MCF 10A (cell line): Measurements from ENCODE around the gene GPRC5D. TPM values are rescaled to one million over a fixed set of nuclear protein-coding genes. Genes with fewer than 3 reads are reported as not detected.
A peak's percentile ranks its signal among the peaks of the same experiment; 100 is the strongest.

Experiments used
- BruUV-seq: library from RNA; stranded (reverse); fragments of 400-500 nt; replicated peaks from 2 replicates; lab custom pipeline; 2021; lab: Mats Ljungman, UMichigan
- CTCF ChIA-PET: fragments of 300-600 bp; sonication (Branson Sonifier 250); formaldehyde crosslinking; extraction: SDS; loops from one replicate; lab custom pipeline; 2021; ENCODE audit warnings: antibody characterized with exemption, inconsistent platforms; lab: Yijun Ruan, JAX
- POLR2A ChIA-PET: fragments of 300-600, 350-650 bp; sonication (Branson Sonifier 250); formaldehyde crosslinking; extraction: SDS; loops from one replicate; lab custom pipeline; 2020; ENCODE audit warnings: antibody characterized with exemption, inconsistent platforms; lab: Yijun Ruan, JAX
- DNase-seq: peaks from one replicate; pipeline ENCODE4 v3.0.0-alpha.2; 2018; ENCODE audit not compliant: unreplicated experiment
- H3K27ac Mint-ChIP-seq: one replicate; pipeline ENCODE4 v1.8.0; 2022; ENCODE audit warnings: mild to moderate bottlenecking, low read depth, mixed read lengths; ENCODE audit not compliant: unreplicated experiment
- H3K27me3 Mint-ChIP-seq: one replicate; pipeline ENCODE4 v1.8.0; 2022; ENCODE audit warnings: mixed read lengths; ENCODE audit not compliant: insufficient read depth, unreplicated experiment
- H3K36me3 Mint-ChIP-seq: one replicate; pipeline ENCODE4 v1.8.0; 2022; ENCODE audit warnings: mild to moderate bottlenecking, moderate library complexity, mixed read lengths; ENCODE audit not compliant: insufficient read depth, unreplicated experiment
- H3K4me1 Mint-ChIP-seq: one replicate; pipeline ENCODE4 v1.8.0; 2022; ENCODE audit warnings: mixed read lengths; ENCODE audit not compliant: insufficient read depth, unreplicated experiment
- H3K4me3 Mint-ChIP-seq: one replicate; pipeline ENCODE4 v1.8.0; 2022; ENCODE audit warnings: mild to moderate bottlenecking, moderate library complexity, mixed read lengths; ENCODE audit not compliant: unreplicated experiment
- H3K9me3 Mint-ChIP-seq: one replicate; pipeline ENCODE4 v1.8.0; 2022; ENCODE audit warnings: mixed read lengths; ENCODE audit not compliant: unreplicated experiment
- intact Hi-C: fragments of 100-400 bp; cut with micrococcal nuclease; formaldehyde crosslinking; loops from 2 replicates; pipeline ENCODE4 v1.14.1; 2022
- total RNA-seq: library from RNA; stranded (reverse); gene quantifications from 2 replicates; pipeline ENCODE4 v1.2.3, GENCODE V29; 2022
- TF ChIP-seq, protein P1 (sequence below): fragments of 200-600 bp; IDR thresholded peaks from one replicate; pipeline ENCODE4 v1.8.0; 2022; ENCODE audit warnings: antibody characterized with exemption, mild to moderate bottlenecking; ENCODE audit not compliant: unreplicated experiment

The GPRC5D gene
- total RNA-seq, 1 experiment from 2014 or later: not detected

DNA sequence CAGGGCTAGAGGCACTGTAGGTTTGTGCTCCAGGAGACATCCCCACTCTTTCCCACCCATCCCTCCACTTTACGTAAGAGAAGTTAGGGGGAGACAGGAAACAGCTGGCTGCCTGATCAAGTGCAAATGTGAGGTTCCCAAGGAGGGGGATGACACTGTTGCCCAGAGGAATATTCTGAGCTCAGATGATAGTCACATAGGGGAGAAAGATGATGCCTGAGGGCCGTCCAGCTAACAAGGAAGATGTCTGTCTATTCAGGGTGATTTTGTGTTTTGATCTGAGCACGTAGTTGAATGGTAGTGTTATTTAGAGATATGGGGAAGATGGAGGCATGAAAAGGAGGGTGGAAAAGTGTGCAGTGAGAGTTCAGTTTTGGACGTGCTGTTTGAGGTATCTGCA lies 13.9 kb upstream of the GPRC5D start:
- intact Hi-C loops: no loop called here
- ChIA-PET POLR2A (no interaction called here), CTCF (no interaction called here)
- H3K4me1 Mint-ChIP-seq: no peaks in the 10 kb centered on the region
- peaks cover 8% of the 10 kb centered on the region for H3K9me3 Mint-ChIP-seq
- TF ChIP-seq, protein P1, sequence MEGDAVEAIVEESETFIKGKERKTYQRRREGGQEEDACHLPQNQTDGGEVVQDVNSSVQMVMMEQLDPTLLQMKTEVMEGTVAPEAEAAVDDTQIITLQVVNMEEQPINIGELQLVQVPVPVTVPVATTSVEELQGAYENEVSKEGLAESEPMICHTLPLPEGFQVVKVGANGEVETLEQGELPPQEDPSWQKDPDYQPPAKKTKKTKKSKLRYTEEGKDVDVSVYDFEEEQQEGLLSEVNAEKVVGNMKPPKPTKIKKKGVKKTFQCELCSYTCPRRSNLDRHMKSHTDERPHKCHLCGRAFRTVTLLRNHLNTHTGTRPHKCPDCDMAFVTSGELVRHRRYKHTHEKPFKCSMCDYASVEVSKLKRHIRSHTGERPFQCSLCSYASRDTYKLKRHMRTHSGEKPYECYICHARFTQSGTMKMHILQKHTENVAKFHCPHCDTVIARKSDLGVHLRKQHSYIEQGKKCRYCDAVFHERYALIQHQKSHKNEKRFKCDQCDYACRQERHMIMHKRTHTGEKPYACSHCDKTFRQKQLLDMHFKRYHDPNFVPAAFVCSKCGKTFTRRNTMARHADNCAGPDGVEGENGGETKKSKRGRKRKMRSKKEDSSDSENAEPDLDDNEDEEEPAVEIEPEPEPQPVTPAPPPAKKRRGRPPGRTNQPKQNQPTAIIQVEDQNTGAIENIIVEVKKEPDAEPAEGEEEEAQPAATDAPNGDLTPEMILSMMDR: no peak
- H3K4me3 Mint-ChIP-seq: no peak overlapping the region
- H3K27me3 Mint-ChIP-seq: no peaks in the 10 kb centered on the region
- H3K27ac Mint-ChIP-seq: no peak overlapping the region
- BruUV-seq: no TSS peak
- peaks cover 2% of the 10 kb centered on the region for H3K36me3 Mint-ChIP-seq
- no peak for DNase-seq

DNA sequence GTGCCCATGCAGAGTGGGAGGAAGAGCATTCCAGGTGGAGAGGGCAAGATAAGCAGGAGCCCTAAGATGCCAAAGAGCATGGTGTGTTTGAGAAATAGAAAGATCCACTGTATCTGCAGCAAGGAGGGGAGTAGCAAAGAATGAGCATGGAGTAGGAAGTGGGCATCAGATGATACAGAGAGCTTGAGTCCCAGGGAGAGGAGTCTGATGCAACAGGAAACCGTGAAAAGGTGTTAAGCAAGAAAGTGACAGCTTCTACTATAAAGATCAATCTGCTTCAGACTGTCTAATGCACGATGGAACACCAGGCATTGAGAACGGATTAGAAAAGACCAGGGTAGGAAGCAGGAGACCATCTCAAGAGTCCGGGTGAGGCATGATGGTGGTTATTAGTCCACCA lies 12.3 kb upstream of the GPRC5D start:
- Mint-ChIP-seq H3K4me3 (no peak overlapping the region), H3K36me3 (no peaks in the 10 kb centered on the region), H3K27me3 (no peaks in the 10 kb centered on the region), H3K4me1 (no peaks in the 10 kb centered on the region), H3K9me3 (peaks cover 8% of the 10 kb centered on the region), H3K27ac (no peak overlapping the region)
- ChIA-PET CTCF (interaction anchor here (0.9 kb wide), 1 partner anchor 10 kb away, joined by 6 read pairs; no protein-coding TSS in a partner anchor), POLR2A (no interaction called here)
- TF ChIP-seq, protein P1: no peak
- BruUV-seq: no TSS peak
- peak; percentile 11 for DNase-seq
- intact Hi-C loops: no loop called here

DNA sequence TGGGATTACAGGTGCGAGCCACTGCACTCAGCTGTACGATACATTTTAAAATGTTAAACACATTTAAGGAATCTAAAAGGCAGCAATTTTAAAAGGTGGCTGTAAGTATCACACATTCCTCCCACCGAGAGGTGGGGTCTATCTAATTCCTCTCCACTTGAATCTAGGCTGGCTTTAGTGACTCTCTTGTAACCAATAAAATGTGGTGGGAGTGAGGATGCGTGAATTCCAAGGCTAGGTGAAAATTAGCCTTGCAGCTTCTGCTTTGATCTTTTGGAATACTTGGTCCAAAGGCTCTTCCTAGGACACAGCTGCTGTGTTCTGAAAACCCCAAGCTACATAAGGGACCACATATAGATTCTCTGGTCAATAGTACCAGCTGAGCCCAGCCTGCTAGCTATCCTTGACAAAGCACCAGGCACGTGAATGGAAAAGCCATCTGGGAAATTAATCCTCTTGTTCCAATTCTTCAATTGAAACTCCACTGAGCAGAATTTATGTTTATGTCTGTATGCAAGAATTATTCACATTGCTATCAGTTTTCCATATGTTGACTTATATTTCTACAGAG lies 8.8 kb upstream of the GPRC5D start:
- intact Hi-C loops: no loop called here

DNA sequence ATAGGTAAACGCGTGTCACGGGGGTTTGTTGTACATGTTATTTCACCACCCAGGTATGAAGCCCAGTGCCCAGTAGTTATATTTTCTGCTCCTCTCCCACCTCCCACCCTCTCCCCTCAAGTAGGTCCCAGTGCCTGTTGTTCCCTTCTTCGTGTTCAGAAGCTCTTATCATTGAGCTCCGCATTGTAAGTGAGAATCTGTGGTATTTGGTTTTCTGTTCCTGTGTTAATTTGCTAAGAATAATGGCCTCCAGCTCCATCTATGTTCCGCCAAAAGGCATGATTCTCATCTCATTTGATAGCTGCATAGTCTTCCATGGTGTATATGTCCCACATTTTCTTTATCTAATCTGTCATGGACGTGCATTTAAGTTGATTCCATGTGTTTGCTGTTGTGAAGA lies 6.9 kb upstream of the GPRC5D start:
- no peaks in the 10 kb centered on the region for H3K4me1 Mint-ChIP-seq
- no peaks in the 10 kb centered on the region for H3K36me3 Mint-ChIP-seq
- ChIA-PET POLR2A (no interaction called here), CTCF (interaction anchor here (0.6 kb wide), 1 partner anchor 1700 kb away, joined by 4 read pairs; no protein-coding TSS in a partner anchor)
- peaks cover 1% of the 10 kb centered on the region for H3K9me3 Mint-ChIP-seq
- DNase-seq: no peak
- BruUV-seq: no TSS peak
- intact Hi-C loops: no loop called here
- TF ChIP-seq, protein P1: no peak
- H3K27ac Mint-ChIP-seq: no peak overlapping the region
- H3K27me3 Mint-ChIP-seq: no peaks in the 10 kb centered on the region
- H3K4me3 Mint-ChIP-seq: no peak overlapping the region

More for the DNA sequence above, 8.8 kb upstream of the GPRC5D start:
- no TSS peak for BruUV-seq
- DNase-seq: no peak
- Mint-ChIP-seq H3K27ac (no peak overlapping the region), H3K4me1 (no peaks in the 10 kb centered on the region), H3K4me3 (no peak overlapping the region), H3K27me3 (no peaks in the 10 kb centered on the region), H3K36me3 (no peaks in the 10 kb centered on the region), H3K9me3 (peaks cover 8% of the 10 kb centered on the region)
- ChIA-PET POLR2A (no interaction called here), CTCF (interaction anchor here (0.8 to 0.9 kb wide), 2 partner anchors 23 to 252 kb away, joined by 3 read pairs; no protein-coding TSS in a partner anchor)
- TF ChIP-seq, protein P1: no peak
